Measurements from ENCODE around the gene MYLK.
A peak's percentile ranks its signal among the peaks of the same experiment; 100 is the strongest.

The MYLK gene

DNA sequence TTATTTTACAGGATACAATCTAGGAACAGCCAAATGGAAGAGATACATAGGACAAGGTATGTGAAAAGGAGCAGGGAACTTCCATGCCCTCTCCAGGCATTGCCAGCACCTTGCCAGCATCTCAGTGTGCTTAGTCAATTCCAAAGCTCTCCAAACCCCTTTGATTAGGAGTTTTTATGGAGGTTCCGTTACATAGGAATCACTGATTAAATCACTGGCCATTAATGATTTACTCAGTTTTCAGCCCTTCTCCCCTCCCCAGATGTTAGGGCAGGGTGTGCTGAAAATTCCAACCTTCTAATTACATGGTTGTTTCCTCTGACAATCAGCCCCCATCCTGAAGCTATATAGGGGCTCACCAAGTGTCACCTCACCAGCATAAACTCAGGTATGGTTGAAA is 11.5 kb downstream of the MYLK start:
- no peak for DNase-seq (ENCODE audit: low spot score)

DNA sequence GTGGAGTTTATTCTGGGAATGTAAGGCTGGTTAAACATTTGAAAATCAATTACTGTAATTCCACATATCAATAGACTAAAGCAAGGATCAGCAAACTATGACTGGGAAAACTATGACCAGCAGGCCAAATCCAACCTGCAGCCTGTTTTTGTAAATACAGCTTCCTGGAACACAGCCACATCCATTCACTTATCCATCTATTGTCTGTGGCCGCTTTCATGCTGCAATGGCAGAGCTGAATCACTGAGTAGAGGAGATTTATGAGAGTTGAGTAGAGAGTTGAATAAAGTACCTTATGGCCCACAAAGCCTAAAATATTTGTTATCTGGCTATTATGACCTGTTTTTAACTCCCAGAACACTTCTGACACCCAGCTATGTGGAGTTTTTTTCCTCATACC is 12.2 kb downstream of the MYLK start:
- DNase-seq (ENCODE audit: low spot score), result no peak

DNA sequence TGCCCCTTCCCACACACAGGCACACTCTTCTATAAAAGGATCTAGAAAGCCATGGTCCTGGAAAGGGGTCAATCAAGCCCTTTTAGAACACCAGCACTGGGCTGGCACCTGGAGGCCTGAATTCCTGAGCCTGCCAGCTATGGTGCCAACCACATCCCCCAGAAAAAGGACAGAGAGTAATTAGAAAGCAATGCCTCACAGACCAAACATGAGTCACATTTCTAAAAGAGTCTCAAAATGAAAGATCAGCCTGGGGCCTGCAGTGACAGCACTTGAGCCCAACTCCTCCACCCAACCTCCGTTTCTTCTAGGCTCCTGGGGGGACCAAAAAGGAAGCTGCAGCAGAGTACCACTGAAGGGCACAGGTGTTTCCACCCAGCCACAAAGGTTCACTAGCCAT is 14.1 kb downstream of the MYLK start:
- peak; percentile 74 for DNase-seq (ENCODE audit: low spot score)

DNA sequence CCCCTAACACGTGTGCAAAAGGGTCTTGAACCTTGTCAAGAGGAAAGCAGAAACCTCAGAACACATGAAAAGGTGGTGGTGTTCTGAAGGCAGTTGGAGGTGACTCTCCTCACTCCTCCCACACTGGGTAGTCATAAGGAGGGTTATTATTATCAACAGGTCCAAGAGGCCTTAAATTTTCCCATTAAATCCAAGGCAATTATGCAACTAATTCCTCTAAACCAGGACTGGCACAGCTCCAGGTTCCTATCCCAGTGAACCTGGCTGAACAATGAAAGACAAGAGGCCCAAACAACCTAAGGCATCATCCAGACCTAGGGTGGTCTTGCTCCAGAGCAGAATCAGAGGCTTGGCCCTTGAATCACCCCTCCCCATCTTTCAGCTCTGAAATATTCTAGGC is 15.0 kb downstream of the MYLK start:
- DNase-seq (ENCODE audit: low spot score), result no peak

DNA sequence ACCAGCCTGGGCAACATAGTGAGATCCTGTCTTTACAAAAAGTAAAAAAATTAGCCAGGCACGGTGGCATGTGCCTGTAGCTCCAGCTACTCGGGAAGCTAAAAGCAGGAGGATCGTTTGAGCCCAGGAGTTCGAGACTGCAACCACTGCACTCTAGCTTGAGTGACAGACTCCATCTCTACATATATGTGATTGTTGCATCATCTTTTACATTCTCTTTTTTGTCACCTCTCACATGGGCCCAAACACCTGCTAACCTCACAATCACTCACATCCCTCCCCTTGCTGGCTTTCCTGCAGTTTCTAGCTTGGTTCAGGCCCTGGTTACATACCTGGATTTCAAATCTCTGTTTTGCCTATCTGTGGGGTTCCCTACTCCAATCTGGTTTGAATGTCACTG is 19.4 kb downstream of the MYLK start:
- no peak for DNase-seq (ENCODE audit: low spot score)

DNA sequence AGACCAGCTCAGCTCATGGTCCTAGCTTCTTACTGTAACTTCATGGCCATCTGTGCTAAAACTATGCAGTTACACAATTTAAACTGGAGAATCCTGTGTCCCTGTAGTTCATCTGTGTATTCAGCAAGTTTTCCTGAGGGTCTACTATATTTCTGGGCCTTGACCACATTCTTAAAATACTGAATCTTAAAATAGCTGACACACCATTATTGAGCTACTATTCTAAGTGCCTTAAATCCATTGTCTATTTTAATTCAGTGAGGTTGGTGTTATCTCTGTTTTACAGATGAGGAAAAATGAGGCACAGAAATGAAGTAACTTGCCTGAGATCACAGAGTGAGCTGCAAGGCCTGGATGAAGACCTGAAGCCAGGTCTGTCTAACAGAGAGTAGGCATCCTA is 22.0 kb downstream of the MYLK start:
- DNase-seq (ENCODE audit: low spot score), result no peak

DNA sequence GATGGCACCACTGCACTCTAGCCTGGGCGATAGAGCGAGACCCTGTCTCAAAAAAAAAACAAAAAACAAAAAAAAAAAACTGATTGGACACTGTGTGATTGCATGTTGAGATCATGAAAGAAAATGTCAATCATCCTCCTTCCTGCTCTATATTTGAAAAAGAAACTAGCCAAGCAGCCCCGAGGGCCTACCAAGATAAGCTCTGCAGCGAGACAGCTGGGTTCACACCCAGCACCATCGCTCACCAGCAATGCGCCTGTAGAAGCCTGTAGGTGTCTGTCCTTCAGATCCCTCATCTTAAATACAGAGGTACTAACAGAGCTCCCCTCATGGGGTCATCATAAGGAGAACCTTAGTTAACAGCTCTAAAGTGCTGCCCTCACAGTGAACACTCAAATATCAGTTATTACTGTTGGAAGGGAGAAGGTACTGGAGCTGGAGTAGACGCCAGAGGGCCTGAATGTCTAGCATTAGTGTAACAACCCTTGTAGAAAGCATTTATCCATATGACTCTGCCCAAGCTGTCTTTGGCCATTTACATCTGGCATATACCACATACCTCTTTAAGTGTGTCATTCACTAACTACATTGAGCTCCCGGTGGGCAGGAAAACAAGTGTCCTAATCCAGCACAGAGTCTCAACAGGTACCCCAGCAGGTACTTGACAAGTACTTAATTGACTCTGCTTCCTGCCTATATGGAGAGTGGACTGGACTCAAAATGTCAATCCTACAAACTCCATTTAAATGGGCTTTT is 22.9 kb downstream of the MYLK start:
- DNase-seq (ENCODE audit: low spot score), result no peak

DNA sequence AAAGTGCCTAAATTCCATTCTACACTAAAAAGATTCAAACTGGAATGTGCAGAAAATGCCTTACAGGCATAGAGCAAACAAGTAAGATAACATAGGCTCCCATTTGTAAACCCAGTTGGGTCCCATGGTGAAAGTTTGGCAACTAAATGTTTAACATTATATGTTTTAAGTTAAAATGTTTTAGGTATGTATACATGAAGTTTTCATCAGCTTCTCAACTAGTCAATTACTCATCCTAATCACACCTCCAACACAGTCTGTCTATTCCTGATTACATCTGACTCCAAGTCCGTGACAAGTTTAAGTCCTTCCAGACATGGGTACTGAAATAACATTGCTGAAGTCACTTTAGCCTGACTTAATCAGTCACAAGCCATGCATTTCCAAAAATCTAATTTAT is 25.0 kb downstream of the MYLK start:
- no peak for DNase-seq (ENCODE audit: low spot score)

DNA sequence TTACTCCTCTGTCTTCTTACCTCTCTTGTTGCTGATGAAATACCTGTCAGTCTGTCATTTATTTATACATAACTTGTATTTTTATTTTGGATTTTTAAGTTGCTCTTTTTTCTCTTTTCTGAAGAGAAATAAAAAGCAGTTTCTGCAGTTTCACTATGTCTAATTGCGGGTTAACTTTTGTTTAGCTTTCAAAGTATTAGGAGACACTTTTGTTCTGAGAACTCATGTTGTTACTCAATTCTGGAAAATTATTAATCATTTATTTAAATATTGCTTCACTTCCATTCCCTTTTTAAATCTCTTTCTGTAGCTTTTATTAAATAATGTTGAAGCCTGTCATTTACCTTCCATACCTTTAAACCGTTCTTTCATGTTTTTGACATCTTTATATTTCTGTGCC is 29.2 kb downstream of the MYLK start:
- no peak for DNase-seq (ENCODE audit: low spot score)

DNA sequence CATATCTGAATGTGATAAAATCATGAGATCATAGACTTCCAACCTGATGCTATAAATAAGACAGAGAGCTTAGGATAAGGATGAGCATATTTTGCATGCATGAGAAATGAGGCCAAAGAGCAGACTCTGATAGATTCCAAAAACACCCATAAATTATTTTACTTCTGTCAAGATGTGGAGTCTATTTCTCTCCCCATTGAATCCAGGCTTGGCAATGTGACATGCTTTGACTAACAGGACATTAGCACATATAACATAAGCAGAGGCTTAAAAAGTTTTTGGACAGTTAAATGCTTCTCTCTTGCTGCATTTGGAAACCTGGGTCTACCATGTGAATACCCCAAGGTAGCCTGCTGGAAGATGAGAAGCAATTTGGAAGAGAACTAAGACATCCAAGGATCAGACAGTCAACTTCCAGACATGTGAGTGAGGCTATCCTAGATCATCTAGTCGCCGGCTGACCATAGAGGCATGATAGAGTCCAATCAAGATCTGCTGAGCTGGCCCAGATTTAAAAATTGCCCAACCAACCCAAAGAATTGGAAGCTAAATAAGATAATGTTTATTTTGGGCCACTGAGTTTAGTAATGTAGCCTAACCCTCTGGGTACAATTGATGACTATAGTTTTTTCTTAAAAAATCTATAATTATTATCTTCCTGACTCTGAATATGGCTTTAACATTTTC is 30.3 kb downstream of the MYLK start:
- no peak for DNase-seq (ENCODE audit: low spot score)

DNA sequence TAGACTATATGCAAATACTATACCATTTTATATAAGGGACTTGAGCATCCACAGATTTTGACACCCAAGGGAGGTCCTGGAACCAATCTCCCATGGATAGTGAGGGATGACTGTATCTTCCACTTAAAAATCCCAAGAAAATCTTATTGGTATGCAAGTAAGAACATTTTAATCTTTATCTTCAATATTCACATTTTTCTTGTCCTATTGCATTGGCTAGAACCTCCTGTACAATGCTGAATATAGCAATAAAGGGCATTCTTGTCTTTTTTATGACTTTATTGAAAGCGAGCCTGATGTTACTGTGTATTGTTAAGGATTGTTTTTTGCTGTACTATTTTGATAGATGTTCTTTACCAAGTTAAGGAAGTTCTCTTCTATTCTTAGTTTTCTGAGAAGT is 36.9 kb downstream of the MYLK start:
- DNase-seq (ENCODE audit: low spot score), result no peak

DNA sequence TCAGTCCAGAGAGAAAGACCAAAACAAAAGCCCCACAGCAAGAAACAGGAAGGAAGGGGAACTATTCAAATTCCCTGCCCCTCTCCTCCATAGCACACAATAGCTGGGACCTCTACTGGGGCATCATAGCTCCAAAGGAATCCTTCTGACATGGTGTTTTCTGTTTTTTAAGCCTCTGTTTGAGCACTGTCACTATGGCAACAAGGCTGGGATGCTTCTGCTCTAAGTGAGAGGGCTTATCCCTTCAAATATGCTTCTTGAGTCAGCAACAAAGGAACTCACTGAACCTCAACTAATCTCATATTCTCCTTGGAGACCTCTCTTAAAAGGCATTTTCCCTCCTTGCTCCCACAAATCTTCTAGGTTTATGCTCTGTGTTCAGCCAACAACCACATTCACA is 40.5 kb downstream of the MYLK start:
- DNase-seq (ENCODE audit: low spot score), result peak; percentile 42

DNA sequence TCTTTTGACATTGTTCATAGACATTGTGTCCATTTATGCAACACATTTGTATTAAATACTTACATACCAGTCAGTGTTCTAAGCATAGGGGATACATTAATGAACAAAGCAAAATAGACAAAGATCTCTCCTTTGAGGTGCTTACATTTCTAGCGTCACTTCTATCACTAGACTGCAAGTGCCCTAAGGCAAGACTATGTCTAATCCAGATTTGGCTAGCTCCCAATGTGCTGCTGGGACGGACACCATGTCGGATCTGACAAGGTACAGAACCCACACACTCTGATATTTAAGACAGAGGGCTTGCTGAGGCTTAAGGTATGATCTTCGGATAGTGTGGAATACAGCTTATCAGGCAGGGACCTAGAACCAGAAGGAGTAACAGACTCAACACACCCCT is 41.4 kb downstream of the MYLK start:
- no peak for DNase-seq (ENCODE audit: low spot score)

DNA sequence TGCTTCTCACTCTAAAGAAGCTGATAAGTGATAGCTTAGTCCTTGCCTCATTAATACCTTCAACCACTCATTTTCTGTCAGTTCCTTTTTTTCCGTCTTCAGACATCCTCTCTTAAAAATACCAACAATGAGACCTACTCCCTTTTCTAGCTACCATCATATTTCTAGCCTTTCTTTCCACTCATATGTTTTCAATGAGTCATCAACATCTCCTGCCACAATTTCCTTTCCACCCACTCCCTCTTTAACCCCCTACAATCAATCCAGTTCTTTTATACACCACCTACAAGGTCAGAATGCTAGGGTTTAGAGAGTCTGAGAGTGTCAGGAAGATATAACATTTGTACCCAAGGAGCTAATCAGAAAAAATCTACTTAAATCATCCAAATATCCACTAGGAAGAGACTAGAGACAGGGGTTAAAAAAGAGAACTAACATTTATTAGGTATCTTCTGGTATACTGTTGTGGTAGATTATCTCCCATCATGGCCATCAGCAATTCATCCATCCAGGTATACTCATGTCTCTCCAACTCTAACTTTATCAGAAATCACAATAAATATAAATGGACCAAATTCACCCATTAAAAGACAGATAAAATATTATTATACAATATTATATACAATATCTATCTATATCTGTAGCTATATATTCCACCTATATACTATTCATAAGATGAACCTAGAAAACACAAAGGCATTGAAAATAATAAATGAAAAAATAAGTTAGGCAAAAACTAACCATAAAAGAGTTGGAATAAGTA is 42.5 kb downstream of the MYLK start:
- no peak for DNase-seq (ENCODE audit: low spot score)

DNA sequence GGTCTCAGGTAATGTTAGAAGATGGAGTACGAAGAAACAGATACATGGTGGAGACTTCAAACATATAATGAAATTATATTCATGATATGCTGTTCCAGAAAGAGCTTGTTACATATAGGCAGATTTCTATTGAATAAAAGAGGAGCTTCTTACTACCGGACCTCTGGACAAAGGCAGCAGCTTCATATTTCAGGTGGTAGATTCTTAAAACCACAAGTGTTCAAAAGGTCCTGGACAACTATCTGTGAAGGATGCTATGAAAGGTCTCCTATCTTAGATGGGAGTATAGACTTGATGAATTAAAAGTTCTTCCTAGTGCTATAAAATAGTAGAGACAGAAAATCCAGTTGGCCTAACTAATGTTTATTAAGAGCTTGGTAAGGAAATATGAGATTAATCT is 43.2 kb downstream of the MYLK start:
- DNase-seq (ENCODE audit: low spot score), result no peak

DNA sequence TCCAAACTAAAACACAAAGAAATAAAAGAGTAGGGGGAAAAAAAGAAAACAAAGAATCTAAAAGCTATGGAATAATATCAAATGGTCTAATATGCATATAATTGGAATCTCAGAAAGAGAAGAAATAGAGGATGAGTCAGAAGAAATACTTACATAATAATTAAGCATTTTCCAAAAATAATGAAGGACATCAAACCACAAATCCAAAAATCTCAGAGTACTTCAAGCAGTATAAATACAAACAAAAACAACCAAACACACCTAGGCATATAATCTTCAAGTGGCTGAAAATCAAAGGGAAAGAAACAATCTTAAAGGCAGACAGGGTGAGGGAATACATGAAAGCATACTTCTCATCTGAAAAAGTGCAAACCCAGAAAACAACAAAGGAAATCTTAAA is 46.3 kb downstream of the MYLK start:
- no peak for DNase-seq (ENCODE audit: low spot score)

DNA sequence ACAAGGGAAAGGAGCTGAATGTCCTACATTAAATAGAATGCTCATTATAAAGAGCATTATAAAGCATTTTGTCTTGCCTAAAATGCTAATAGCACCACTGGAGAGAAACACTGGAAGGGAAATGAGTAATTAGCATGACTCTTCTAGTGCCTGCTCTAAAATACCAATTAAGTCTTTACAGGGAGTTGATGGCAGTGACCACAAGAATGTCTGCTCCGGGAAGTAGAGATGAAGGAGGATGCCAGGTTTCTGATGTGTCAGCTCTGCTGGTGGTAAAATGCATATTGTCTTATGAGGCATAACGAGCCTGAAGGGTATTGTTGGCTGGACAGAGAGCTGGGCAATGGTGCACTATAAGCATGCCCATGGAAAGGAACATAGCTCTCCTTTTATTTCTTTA is 49.5 kb downstream of the MYLK start:
- peak; percentile 89 for DNase-seq (ENCODE audit: low spot score)

DNA sequence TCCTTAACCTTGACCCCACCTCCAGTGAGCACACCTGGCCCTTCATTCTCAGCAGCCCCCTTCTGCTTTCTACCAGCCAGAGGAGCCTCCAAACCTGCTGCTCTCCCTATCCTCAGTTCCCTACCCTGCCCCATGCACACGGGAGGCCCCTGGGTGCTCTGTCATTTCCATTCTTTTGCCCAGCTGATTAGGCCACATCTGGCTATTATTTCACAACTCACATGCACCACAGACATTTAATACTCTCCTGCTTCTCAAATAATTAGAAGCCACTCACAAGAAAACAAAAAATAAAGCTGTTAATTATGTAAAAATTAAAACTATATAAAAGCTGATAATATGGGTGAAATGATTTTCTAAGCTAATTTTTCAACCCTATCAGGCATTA is 50.7 kb downstream of the MYLK start:
- no peak for DNase-seq (ENCODE audit: low spot score)

DNA sequence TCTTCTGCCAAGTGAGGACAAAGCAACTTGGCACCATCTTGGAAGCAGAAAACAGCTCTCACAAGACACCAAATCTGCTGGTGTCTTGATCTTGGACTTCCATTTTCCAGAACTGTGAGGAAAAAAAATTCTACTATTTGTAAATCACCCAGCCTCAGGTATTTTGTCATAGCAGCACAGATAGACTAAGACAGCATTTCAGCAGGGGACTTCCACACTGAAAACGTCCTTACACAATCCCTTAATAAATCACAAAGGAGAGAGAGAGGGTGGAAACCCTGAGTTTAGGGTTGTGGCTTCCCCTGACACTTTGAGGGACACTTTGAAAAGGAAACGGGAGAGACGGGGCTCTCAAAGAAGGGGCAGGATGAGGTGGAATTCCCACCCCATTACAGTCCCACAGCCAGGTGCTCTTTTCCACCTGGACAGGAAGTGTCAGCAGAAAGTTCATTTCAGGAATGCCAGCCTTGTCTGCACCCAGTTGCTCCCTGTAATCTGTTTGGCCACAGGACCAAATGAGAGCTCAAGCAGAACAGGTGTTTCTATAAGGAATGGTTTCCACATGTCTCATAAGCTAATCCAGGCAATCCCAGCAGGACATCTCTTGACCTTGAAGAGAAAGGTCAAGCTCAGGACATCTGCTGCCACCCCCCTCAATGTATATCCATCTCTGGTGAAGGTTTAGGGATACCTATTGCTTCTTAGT is 51.3 kb downstream of the MYLK start:
- DNase-seq (ENCODE audit: low spot score), result no peak

DNA sequence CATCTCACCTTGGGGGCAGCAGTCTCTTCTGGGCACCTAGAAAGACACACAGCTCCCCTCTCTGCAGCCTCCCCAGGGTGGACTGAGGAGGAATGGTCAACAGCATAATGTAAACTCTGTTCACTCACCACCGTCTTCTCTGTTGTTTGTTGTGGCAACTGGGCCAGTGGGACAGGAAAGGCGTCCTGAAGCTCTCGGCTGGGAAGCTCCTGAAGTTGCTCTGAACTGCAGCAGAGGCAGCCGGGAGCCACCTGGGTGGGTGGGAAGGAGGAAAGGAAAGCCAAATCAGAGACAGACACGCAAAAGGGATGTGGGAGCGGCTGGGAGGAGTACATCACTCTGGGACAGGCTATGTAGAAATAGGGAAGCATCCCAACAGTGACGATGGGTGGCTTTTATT is 52.7 kb downstream of the MYLK start:
- no peak for DNase-seq (ENCODE audit: low spot score)

DNA sequence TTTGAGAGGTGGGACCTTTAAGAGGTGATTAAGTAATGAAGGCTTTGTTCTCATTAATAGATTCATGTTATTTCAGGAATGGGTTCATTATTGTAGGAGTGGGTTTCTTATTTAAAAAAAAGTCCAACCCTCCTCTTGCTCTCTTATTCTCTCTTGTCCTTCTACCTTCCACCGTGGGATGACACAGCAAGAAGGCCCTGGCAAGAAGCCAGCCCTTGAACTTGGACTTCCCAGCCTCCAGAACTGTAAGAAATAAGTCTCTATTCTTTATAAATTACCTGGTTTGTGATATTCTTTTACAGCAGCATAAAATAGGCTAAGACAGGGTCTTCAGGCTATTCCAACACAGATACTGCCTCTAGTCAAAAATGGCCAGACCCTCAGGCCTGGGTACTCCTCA is 62.2 kb downstream of the MYLK start:
- DNase-seq (ENCODE audit: low spot score), result no peak

DNA sequence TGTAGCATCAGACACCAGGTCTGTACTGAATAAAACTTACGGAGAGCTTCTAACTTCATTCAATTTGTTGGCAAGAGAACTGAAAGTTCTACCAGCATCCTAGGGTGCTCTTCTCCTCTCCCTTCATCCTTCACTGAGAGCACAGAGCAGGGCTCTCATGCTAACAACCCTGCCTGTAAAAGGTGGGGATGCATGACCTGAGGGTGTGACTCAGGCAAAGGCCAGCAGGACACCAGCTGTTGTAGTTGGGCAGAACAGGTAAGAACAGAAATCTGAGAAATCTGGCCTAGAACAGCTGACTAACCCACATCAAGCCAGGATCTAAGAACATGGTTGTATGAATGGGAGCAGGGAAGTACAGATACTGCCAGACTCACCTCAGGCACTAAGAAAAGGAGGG is 64.2 kb downstream of the MYLK start:
- no peak for DNase-seq (ENCODE audit: low spot score)
